ENCODE data around the gene KLF11. TPM values are rescaled to one million over a fixed set of nuclear protein-coding genes. Genes with fewer than 3 reads are reported as not detected.

KLF11 gene
- total RNA-seq, 1 experiment from 2014 or later = 10.9 TPM

GRCh38 chr2:10028407-10028987 lies 14.9 kb upstream of the KLF11 start:
- Histone ChIP-seq H2AFZ (no peak overlapping the region), H3K36me3 (ENCODE audit: low read depth) (no peaks in the 10 kb centered on the region), H4K20me1 (ENCODE audit: insufficient read depth) (no peaks in the 10 kb centered on the region), H3K4me3 (no peak overlapping the region), H3K27ac (no peak overlapping the region), H3K79me2 (ENCODE audit: low read depth) (no peaks in the 10 kb centered on the region), H3F3A (ENCODE audit: insufficient read depth, low read depth) (no peaks in the 10 kb centered on the region), H3K27me3 (ENCODE audit: insufficient read depth, low read depth) (no peaks in the 10 kb centered on the region), H3K4me2 (no peak overlapping the region), H3K9me2 (ENCODE audit: insufficient read depth) (no peaks in the 10 kb centered on the region), H3K4me1 (replicated peaks; ENCODE audit: insufficient read depth) (no peaks in the 10 kb centered on the region), H3K9me3 (ENCODE audit: insufficient read depth, low read depth) (no peaks in the 10 kb centered on the region)
- no TSS peak for BruUV-seq (replicated peaks)
- ChIA-PET CTCF (no interaction called here), POLR2A (ENCODE audit: unreplicated experiment) (no interaction called here)
- intact Hi-C loops (cut with micrococcal nuclease; ENCODE audit: unreplicated experiment) = no loop called here
- no peak for DNase-seq
- no peak for TF ChIP-seq CTCF (conservative IDR thresholded peaks at IDR 0.05)
- TF ChIP-seq EZH2 (IDR thresholded peaks at IDR 0.05; ENCODE audit: low read depth) = no peak

- no peak overlapping the region for H3K4me3 ChIP-seq
- DNase-seq = peak in 1 of 2 experiments; percentile 23
Measured at GRCh38 chr2:10028988-10029874, 14.1 kb upstream of the KLF11 start.

GRCh38 chr2:10029875-10030223 lies 13.5 kb upstream of the KLF11 start:
- Histone ChIP-seq H3K36me3 (ENCODE audit: low read depth) (no peaks in the 10 kb centered on the region), H3K9me2 (ENCODE audit: insufficient read depth) (no peaks in the 10 kb centered on the region), H3K79me2 (ENCODE audit: low read depth) (no peaks in the 10 kb centered on the region), H3K27me3 (ENCODE audit: insufficient read depth, low read depth) (no peaks in the 10 kb centered on the region), H3K4me1 (replicated peaks; ENCODE audit: insufficient read depth) (no peaks in the 10 kb centered on the region), H4K20me1 (ENCODE audit: insufficient read depth) (no peaks in the 10 kb centered on the region), H3K4me2 (no peak overlapping the region), H3K4me3 (no peak overlapping the region), H3K27ac (no peak overlapping the region), H2AFZ (no peak overlapping the region), H3K9me3 (ENCODE audit: insufficient read depth, low read depth) (no peaks in the 10 kb centered on the region), H3F3A (ENCODE audit: insufficient read depth, low read depth) (no peaks in the 10 kb centered on the region)
- BruUV-seq (replicated peaks) = no TSS peak
- no peak for DNase-seq
- intact Hi-C loops (cut with micrococcal nuclease; ENCODE audit: unreplicated experiment) = no loop called here
- ChIA-PET POLR2A (ENCODE audit: unreplicated experiment) (no interaction called here), CTCF (interaction anchor here (0.5 kb wide), 1 partner anchor 728 kb away, joined by 4 read pairs; no protein-coding TSS in a partner anchor)
- TF ChIP-seq CTCF (conservative IDR thresholded peaks at IDR 0.05) = no peak
- no peak for TF ChIP-seq EZH2 (IDR thresholded peaks at IDR 0.05; ENCODE audit: low read depth)

More at GRCh38 chr2:10028988-10029874, 14.1 kb upstream of the KLF11 start:
- TF ChIP-seq CTCF (conservative IDR thresholded peaks at IDR 0.05) (no peak), EZH2 (IDR thresholded peaks at IDR 0.05; ENCODE audit: low read depth) (no peak)
- Histone ChIP-seq H3K79me2 (ENCODE audit: low read depth) (no peaks in the 10 kb centered on the region), H3K4me2 (no peak overlapping the region), H3K9me2 (ENCODE audit: insufficient read depth) (no peaks in the 10 kb centered on the region), H3K9me3 (ENCODE audit: insufficient read depth, low read depth) (no peaks in the 10 kb centered on the region), H3K4me1 (replicated peaks; ENCODE audit: insufficient read depth) (no peaks in the 10 kb centered on the region), H3K27ac (no peak overlapping the region), H4K20me1 (ENCODE audit: insufficient read depth) (no peaks in the 10 kb centered on the region), H3F3A (ENCODE audit: insufficient read depth, low read depth) (no peaks in the 10 kb centered on the region), H2AFZ (no peak overlapping the region), H3K36me3 (ENCODE audit: low read depth) (no peaks in the 10 kb centered on the region), H3K27me3 (ENCODE audit: insufficient read depth, low read depth) (no peaks in the 10 kb centered on the region)
- no TSS peak for BruUV-seq (replicated peaks)
- intact Hi-C loops (cut with micrococcal nuclease; ENCODE audit: unreplicated experiment) = no loop called here
- POLR2A ChIA-PET (ENCODE audit: unreplicated experiment) = no interaction called here
- CTCF ChIA-PET = interaction anchor here (0.5 kb wide), 1 partner anchor 727 kb away, joined by 4 read pairs; no protein-coding TSS in a partner anchor

Measured in PC-9 (cell line).